HG02798 (cell line): ENCODE measurements around the gene PPP1R16B.

Experiments used
- ATAC-seq: cut with Tn5 transposase; IDR thresholded peaks from one replicate; pipeline ENCODE4 v1.9.1; 2021; ENCODE audit warnings: mild to moderate bottlenecking; ENCODE audit not compliant: unreplicated experiment, poor library complexity

Gene PPP1R16B

GRCh38 chr20:38825571-38825900 is 20.0 kb downstream of the PPP1R16B start:
- ATAC-seq = no peak

GRCh38 chr20:38825901-38826625 is 20.6 kb downstream of the PPP1R16B start:
- ATAC-seq = no peak

- no peak for ATAC-seq
Observed at GRCh38 chr20:38827770-38828281, 22.3 kb downstream of the PPP1R16B start.

GRCh38 chr20:38828514-38829295 is 23.2 kb downstream of the PPP1R16B start:
- no peak for ATAC-seq

DNA sequence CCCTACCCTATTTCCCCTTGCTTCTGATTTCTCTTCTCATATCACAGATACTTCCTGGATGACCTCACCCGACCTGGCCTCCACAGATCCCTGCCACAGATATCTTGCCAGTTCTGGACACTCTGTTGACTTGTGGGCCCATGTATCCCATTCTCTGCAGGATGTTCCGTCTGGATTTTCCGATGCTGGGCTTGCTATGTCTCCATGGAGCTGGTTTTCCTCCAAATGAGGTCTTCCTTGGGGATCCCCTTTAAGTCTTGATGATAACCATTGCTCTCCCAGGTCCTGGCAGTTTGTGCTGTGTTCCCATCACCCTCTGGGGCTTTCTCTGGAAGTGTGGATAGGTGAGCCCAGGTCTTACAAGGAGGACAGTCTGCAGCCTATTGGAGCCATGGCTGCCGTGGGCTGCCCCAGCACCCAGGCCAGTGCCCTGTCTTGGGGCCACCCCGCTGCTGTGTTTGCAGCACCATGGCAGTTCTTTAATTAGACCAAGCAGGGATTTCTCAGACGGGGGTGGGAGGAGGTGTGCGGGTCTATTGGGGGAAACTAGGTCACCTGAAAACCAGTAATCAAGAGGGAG is 23.9 kb downstream of the PPP1R16B start:
- no peak for ATAC-seq

DNA sequence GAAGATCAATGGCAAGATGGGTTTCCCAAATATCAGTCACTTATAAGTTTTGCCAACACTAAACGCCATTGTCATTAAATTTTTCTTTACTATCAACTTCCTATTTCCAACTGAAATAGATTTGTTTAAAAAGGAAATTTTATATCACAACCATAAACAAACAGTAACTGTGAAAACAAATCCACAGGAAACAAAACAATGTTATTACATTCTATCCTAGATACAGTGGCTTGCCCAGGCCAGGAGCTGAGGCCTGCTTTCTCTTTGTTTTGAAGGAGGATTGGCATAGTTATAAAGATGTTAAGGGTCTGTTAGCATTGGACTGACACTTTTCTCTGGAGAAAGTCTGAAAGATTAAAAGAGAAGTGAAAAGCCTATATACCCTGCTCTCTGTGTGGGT is 24.9 kb downstream of the PPP1R16B start:
- no peak for ATAC-seq

GRCh38 chr20:38831049-38831691 is 25.7 kb downstream of the PPP1R16B start:
- ATAC-seq = no peak

GRCh38 chr20:38831995-38832620 is 26.6 kb downstream of the PPP1R16B start:
- no peak for ATAC-seq

- no peak for ATAC-seq
Observed at GRCh38 chr20:38833154-38833856, 27.8 kb downstream of the PPP1R16B start.

DNA sequence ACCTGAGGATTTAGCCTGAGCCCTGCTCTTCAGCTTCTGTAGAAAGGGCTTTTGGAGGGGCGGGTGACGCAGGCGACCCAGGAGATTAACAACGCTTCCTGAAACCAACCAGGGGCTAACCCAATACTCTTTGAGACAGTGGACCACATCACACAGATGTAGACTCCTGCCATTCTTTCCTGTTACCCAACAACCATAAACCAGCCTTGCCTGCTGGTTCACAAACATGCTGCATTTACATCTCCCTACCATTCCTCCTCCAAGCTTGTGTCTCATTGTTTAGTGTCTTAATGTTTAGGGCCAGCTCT is 28.3 kb downstream of the PPP1R16B start:
- peak; percentile 28 for ATAC-seq

- ATAC-seq = no peak
Observed at GRCh38 chr20:38834868-38835267, 29.4 kb downstream of the PPP1R16B start.

DNA sequence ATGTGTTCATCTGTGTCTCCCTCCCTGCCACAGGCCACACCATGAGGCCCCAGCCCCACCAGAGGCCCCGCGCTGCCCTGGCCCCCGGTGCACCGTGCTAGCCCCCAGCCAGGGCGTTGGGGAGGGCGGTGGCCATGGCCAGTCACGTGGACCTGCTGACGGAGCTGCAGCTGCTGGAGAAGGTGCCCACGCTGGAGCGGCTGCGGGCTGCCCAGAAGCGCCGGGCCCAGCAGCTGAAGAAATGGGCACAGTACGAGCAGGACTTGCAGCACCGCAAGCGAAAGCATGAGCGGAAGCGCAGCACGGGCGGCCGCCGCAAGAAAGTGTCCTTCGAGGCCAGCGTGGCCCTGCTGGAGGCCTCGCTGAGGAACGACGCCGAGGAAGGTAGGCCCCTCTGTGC is 30.3 kb downstream of the PPP1R16B start:
- ATAC-seq = no peak

DNA sequence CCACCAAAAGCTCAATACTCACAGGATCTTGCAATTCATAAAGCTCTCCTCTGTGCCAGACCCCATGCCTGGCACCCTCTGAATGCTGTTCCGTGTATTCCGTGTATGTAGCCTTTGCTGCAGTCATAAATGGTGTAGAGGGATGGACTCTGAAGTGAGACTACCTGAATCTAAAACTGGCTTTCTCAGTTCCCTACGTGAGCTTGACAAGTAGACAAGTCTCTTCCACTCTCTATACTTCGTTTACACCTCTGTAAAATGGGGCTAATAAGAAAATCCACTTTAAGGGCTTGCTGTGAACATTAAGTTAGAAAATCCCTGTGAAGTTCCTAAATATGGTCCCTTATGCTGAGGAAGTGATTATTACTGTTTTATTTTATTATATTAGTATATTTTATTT is 31.5 kb downstream of the PPP1R16B start:
- ATAC-seq = no peak

DNA sequence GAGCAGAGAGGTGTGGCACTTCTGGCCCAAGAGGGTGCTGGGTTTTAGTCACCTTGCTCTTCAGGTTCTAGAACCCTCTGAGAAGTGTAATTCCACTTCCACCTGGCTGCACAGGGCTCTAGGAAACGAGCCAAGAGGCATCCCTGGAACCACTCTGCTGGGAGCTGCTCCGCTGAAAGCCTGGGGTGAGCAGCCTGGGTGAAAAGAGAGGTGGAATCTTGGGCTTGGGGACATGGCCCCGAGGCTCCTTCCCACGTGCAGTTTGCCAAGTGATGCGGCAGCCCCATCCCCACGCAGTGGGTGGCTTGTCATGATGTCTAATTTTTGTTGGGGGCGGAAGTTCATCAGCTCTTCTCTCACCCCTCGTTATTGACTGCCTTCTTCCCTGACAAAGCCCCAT is 32.8 kb downstream of the PPP1R16B start:
- ATAC-seq = no peak

GRCh38 chr20:38839563-38839962 is 34.1 kb downstream of the PPP1R16B start:
- no peak for ATAC-seq

DNA sequence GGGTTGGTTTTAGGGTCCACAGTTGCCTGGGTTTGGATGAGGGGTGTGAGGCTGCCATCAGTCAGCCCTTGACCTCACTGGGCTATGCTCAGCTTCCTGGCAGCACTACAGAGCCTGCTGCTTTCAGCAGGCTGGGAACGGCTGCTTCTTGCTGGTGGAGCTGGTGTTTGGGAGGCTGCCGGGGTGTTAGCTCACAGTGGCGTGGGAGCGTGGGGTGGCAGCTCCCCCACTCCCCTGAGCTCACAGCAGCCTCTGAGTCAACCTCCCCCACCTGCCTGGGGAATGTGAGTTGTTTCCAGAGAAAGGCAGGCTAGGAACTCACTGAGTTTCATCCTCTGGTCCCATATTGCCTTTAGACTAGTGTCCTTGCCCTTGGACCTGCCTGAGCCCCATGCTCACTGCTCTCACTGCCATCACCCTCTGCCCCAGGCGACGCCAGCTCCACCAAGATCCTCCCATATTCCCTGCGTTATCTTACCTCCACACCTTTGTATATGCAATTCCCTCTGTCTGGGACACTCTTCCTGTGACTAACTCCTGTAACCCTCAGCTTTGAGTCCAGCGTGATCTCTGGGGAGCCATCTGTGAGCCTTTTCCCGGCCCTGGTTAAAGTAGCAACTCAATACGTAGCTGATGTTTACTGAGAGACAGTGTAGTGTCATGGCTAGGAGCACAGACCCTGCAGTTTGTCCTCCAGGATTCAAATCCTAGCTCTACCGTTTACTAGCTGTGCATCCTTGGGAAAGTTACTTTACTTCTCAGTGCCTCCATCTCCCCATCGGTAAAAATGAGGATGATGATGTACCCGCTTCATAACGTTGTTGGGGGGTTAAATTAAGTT is 34.8 kb downstream of the PPP1R16B start:
- no peak for ATAC-seq

- ATAC-seq = no peak
Observed at GRCh38 chr20:38840894-38841470, 35.5 kb downstream of the PPP1R16B start.

DNA sequence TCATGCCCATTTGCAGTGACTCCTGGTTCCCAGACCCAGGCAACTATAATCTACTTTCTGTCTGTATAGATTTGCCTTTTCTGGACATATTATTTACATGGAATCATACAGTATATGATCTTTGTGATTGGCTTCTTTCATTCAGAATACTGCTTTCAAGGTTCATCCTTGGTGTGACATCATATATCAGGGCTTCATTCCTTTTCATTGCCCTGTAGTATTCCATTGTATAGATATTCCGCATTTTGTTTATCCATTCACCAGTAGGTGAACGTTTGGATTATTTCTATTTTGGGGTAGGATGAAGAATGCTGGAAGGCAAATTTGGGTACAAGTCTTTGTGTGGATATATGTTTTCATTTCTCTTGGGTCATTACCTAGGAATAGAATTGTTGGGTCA is 36.1 kb downstream of the PPP1R16B start:
- ATAC-seq = no peak

GRCh38 chr20:38842026-38842425 is 36.5 kb downstream of the PPP1R16B start:
- peak; percentile 29 for ATAC-seq
